GM19452 (cell line): Measurements from ENCODE around the gene NHLRC3.
"Not testable (repeated sequence)": the region's sequence is repeated elsewhere in the genome, so short reads cannot be mapped to it uniquely, and the experiment has no call there.

Experiments
- ATAC-seq: cut with Tn5 transposase; IDR thresholded peaks from one replicate; pipeline ENCODE4 v1.9.1; 2021; ENCODE audit not compliant: unreplicated experiment

The NHLRC3 gene

GRCh38 chr13:39040206-39040605 is 1.9 kb downstream of the NHLRC3 start:
- ATAC-seq = no peak

- peak; percentile 55 for ATAC-seq
These were observed 6.3 kb downstream of the NHLRC3 start for GRCh38 chr13:39044536-39044935.

- no peak for ATAC-seq
These were observed 9.3 kb downstream of the NHLRC3 start for GRCh38 chr13:39047560-39047959.

- no peak for ATAC-seq
These were observed 10.6 kb downstream of the NHLRC3 start for GRCh38 chr13:39048806-39049205.

GRCh38 chr13:39049274-39049673 is 11.0 kb downstream of the NHLRC3 start:
- no peak for ATAC-seq

GRCh38 chr13:39051157-39051556 is 12.9 kb downstream of the NHLRC3 start:
- ATAC-seq = no peak

GRCh38 chr13:39052944-39053343 is 14.7 kb downstream of the NHLRC3 start:
- ATAC-seq = no peak

- no peak for ATAC-seq
These were observed 15.9 kb downstream of the NHLRC3 start for GRCh38 chr13:39054112-39054511.

- ATAC-seq = no peak
These were observed 17.8 kb downstream of the NHLRC3 start for GRCh38 chr13:39056018-39056417.

- no peak for ATAC-seq
These were observed 19.8 kb downstream of the NHLRC3 start for GRCh38 chr13:39058040-39058439.

GRCh38 chr13:39062004-39062403 is 23.7 kb downstream of the NHLRC3 start:
- no peak for ATAC-seq

- no peak for ATAC-seq
These were observed 34.6 kb downstream of the NHLRC3 start for GRCh38 chr13:39072842-39073241.

GRCh38 chr13:39073983-39074382 is 35.7 kb downstream of the NHLRC3 start:
- ATAC-seq = no peak

- ATAC-seq = not testable (repeated sequence)
These were observed 48.1 kb downstream of the NHLRC3 start for GRCh38 chr13:39086251-39086945.

- no peak for ATAC-seq
These were observed 53.3 kb downstream of the NHLRC3 start for GRCh38 chr13:39091586-39091985.

GRCh38 chr13:39095500-39095899 is 57.2 kb downstream of the NHLRC3 start:
- no peak for ATAC-seq

- ATAC-seq = no peak
These were observed 61.0 kb downstream of the NHLRC3 start for GRCh38 chr13:39099231-39099630.
